C4-2B (cell line): ENCODE data around the gene GEMIN5.
"Not testable (repeated sequence)": the region's sequence is repeated elsewhere in the genome, so short reads cannot be mapped to it uniquely, and the experiment has no call there.

ENCODE experiments used
- H3K27ac ChIP-seq: fragments of 450-650 bp; 2 replicates; pipeline ENCODE4 v1.5.1; 2017
- ZFX ChIP-seq: fragments of 450-650 bp; IDR thresholded peaks from 2 replicates; pipeline ENCODE4 v1.6.1; 2017
- TF ChIP-seq, protein P1 (sequence below): fragments of 450-650 bp; conservative IDR thresholded peaks from 2 replicates; pipeline ENCODE4 v1.5.1; 2017; ENCODE audit warnings: mild to moderate bottlenecking

GEMIN5 gene

GRCh38 chr5:154937186-154937717, 759 bp downstream of the GEMIN5 start:
- TF ChIP-seq, protein P1, sequence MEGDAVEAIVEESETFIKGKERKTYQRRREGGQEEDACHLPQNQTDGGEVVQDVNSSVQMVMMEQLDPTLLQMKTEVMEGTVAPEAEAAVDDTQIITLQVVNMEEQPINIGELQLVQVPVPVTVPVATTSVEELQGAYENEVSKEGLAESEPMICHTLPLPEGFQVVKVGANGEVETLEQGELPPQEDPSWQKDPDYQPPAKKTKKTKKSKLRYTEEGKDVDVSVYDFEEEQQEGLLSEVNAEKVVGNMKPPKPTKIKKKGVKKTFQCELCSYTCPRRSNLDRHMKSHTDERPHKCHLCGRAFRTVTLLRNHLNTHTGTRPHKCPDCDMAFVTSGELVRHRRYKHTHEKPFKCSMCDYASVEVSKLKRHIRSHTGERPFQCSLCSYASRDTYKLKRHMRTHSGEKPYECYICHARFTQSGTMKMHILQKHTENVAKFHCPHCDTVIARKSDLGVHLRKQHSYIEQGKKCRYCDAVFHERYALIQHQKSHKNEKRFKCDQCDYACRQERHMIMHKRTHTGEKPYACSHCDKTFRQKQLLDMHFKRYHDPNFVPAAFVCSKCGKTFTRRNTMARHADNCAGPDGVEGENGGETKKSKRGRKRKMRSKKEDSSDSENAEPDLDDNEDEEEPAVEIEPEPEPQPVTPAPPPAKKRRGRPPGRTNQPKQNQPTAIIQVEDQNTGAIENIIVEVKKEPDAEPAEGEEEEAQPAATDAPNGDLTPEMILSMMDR: no peak
- TF ChIP-seq ZFX: no peak
- peak overlapping the region; percentile 74 for H3K27ac ChIP-seq

- TF ChIP-seq ZFX: no peak
- TF ChIP-seq, protein P1: no peak
- H3K27ac ChIP-seq: no peak overlapping the region
Measured at GRCh38 chr5:154934881-154935280, 3.1 kb downstream of the GEMIN5 start.

DNA sequence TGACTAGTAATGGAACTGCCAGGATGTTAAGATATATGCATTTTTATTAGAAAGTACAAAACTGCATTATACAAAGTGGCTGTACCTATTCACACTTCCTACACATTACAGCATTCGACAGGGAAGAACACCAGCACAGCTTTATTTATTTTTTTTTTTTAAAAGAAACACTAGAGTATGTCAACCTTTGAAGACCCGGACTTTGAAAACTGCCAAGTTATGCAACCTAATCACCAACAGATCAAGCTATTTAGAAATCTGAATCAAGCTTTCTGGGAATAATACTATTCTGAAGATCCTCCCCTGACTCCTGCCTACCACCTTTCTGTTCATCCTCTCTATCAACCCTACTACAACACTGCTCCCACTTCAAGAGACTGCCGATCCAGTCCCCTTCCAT, 4.5 kb downstream of the GEMIN5 start:
- TF ChIP-seq, protein P1: no peak
- TF ChIP-seq ZFX: no peak
- H3K27ac ChIP-seq: no peak overlapping the region

- peak overlapping the region; percentile 23 for H3K27ac ChIP-seq
- no peak for TF ChIP-seq ZFX
- TF ChIP-seq, protein P1: no peak
Measured at GRCh38 chr5:154923441-154924430, 14.3 kb downstream of the GEMIN5 start.

- H3K27ac ChIP-seq: no peak overlapping the region
- TF ChIP-seq ZFX: no peak
Measured at GRCh38 chr5:154917757-154918156, 20.3 kb downstream of the GEMIN5 start.

DNA sequence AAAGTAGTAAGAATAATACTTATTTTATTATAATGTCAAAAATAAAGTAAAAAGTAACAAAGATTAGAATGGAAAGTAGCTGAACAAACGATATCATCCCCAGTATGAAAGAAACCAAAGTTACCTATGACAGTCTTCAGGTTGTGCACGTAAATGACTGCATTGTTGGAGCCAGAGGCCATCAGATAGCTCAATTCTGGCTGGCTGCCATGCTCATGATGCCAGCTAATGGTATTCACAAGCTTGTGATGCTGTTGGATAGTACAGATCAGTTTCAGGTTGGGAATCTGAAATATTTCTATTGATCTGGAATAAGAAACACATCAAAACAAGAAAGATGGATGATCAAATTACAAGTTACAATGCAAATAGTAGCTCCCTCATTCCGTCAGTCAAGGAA, 21.1 kb downstream of the GEMIN5 start:
- TF ChIP-seq ZFX: no peak
- TF ChIP-seq, protein P1: no peak

GRCh38 chr5:154905601-154906000, 32.4 kb downstream of the GEMIN5 start:
- not testable (repeated sequence) for H3K27ac ChIP-seq

More for the DNA sequence above, 21.1 kb downstream of the GEMIN5 start:
- H3K27ac ChIP-seq: no peak overlapping the region

GRCh38 chr5:154901913-154902312, 36.1 kb downstream of the GEMIN5 start:
- H3K27ac ChIP-seq: no peak overlapping the region
- TF ChIP-seq ZFX: no peak
- TF ChIP-seq, protein P1: no peak
